HG03175 (cell line): ENCODE results near the gene CLPTM1L.
"Not testable (repeated sequence)": the region's sequence is repeated elsewhere in the genome, so short reads cannot be mapped to it uniquely, and the experiment has no call there.

Experiments
- ATAC-seq: cut with Tn5 transposase; IDR thresholded peaks from one replicate; pipeline ENCODE4 v1.9.1; 2021; ENCODE audit warnings: mild to moderate bottlenecking, moderate library complexity; ENCODE audit not compliant: unreplicated experiment

CLPTM1L gene

DNA sequence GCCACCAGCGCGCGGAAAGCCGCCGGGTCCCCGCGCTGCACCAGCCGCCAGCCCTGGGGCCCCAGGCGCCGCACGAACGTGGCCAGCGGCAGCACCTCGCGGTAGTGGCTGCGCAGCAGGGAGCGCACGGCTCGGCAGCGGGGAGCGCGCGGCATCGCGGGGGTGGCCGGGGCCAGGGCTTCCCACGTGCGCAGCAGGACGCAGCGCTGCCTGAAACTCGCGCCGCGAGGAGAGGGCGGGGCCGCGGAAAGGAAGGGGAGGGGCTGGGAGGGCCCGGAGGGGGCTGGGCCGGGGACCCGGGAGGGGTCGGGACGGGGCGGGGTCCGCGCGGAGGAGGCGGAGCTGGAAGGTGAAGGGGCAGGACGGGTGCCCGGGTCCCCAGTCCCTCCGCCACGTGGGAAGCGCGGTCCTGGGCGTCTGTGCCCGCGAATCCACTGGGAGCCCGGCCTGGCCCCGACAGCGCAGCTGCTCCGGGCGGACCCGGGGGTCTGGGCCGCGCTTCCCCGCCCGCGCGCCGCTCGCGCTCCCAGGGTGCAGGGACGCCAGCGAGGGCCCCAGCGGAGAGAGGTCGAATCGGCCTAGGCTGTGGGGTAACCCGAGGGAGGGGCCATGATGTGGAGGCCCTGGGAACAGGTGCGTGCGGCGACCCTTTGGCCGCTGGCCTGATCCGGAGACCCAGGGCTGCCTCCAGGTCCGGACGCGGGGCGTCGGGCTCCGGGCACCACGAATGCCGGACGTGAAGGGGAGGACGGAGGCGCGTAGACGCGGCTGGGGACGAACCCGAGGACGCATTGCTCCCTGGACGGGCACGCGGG, 49.9 kb downstream of the CLPTM1L start, which contains the start of gene TERT:
Gene TERT (minus strand): TSS at position 234 of the 815 bp plus-strand sequence. CDS start 79 bp downstream, at position 155.
- no peak for ATAC-seq

- ATAC-seq = no peak
Observed at GRCh38 chr5:1294206-1294834, 50.6 kb downstream of the CLPTM1L start.

GRCh38 chr5:1293416-1294205, 51.3 kb downstream of the CLPTM1L start:
- ATAC-seq = no peak

DNA sequence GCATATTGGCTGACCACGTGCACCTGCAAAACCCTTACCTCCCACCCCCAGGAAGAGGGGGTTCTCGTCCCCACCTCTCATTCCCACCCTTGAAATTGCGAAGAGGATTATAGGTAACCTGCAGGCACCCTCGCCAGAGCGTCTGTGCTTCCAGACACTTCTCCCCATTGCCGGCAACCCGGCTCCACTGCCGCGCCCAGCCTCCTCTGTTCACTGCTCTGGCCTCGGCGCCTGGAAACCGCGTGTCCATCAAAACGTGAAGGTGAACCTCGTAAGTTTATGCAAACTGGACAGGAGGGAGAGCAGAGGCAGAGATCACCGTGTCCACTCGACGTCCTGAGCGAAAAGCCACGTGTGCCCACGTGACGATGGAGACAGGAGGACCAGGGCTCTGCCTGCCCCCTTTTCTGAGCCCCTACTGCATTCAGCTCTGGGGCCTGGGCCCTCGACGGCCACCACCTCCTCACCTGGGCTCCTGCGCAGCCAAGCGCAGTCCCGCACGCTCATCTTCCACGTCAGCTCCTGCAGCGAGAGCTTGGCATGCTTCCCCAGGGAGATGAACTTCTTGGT, 52.0 kb downstream of the CLPTM1L start:
- no peak for ATAC-seq

- ATAC-seq = no peak
Observed at GRCh38 chr5:1292139-1292538, 52.8 kb downstream of the CLPTM1L start.

GRCh38 chr5:1291611-1292080, 53.3 kb downstream of the CLPTM1L start:
- no peak for ATAC-seq

- ATAC-seq = not testable (repeated sequence)
Observed at GRCh38 chr5:1290956-1291355, 53.9 kb downstream of the CLPTM1L start.

DNA sequence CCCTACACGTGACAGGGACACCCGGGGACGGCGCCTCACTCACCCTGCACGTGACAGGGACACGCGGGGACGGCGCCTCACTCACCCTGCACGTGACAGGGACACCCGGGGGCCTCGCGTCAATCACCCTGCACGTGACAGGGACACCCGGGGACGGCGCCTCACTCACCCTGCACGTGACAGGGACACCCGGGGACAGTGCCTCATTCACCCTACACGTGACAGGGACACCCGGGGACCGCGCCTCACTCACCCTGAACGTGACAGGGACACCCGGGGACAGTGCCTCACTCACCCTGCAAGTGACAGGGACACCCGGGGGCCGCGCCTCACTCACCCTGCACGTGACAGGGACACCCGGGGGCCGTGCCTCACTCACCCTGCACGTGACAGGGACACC, 55.3 kb downstream of the CLPTM1L start:
- not testable (repeated sequence) for ATAC-seq

- no peak for ATAC-seq
Observed at GRCh38 chr5:1288439-1289335, 56.2 kb downstream of the CLPTM1L start.

DNA sequence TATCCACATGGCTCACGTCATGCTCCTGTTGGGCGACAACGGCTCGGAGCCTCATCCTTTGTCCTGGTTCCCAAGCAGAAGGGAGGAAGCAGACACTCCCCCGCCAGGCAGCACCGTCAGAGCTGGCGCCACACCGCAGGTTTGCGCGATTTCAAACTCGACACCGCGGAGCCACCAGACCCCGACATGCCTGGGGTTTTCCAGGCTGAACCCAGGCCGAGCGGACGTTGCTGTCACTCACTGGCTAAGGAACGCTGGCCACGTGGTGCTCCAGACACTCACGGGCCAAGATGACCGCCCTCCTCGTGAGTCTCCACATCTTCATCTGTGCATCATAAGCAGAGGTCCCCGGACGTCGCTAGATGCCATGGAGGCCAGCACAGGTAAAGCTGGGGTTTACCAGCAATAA, 59.0 kb downstream of the CLPTM1L start:
- ATAC-seq = no peak

GRCh38 chr5:1285141-1285540, 59.8 kb downstream of the CLPTM1L start:
- ATAC-seq = no peak

DNA sequence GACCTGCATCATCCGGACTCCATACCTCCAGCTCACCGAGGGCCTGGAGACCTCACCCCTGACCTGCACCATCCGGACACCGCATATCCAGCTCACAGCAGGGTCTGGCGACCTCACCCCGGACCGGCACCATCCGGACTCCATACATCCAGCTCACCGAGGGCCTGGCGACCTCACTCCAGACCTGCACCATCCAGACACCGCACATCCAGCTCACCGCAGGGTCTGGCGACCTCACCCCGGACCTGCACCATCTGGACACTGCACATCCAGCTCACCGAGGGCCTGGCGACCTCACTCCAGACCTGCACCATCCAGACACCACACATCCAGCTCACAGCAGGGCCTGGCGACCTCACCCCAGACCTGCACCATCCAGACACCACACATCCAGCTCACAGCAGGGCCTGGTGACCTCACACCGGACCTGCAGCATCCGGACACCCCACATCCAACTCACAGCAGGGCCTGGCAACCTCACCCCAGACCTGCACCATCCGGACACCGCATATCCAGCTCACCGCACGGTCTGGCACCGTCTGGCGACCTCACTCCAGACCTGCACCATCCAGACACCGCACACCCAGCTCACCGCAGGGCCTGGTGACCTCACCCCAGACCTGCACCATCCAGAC, 60.4 kb downstream of the CLPTM1L start:
- not testable (repeated sequence) for ATAC-seq

- not testable (repeated sequence) for ATAC-seq
Observed at GRCh38 chr5:1283729-1284041, 61.2 kb downstream of the CLPTM1L start.

- ATAC-seq = not testable (repeated sequence)
Observed at GRCh38 chr5:1282993-1283728, 61.7 kb downstream of the CLPTM1L start.

DNA sequence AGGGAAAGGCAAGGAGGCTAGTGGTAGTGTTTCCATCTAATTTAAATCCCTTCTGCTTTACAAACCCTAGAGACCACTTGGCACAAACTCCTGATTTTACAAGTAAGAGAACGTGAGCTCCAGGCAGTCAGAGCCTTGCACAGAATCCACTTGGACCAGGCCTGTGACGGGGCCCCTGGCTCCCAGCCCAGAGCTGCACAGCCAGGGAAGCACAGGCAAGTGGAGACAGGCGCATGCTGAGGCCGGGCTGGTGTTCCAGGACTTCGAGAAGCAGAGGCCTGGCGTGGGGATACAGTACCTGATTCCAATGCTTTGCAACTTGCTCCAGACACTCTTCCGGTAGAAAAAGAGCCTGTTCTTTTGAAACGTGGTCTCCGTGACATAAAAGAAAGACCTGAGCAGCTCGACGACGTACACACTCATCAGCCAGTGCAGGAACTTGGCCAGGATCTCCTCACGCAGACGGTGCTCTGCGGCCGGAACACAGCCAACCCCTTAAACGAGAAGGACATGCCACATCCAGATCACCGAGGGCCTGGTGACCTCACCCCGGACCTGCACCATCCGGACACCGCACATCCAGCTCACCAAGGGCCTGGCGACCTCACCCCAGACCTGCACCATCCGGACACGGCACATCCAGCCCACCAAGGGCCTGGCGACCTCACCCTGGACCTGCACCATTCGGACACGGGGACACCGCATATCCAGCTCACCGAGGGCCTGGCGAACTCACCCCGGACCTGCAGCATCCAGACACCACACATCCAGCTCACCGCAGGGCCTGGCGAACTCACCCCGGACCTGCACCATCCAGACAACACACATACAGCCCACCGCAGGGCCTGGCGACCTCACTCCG, 62.5 kb downstream of the CLPTM1L start:
- no peak for ATAC-seq

GRCh38 chr5:1281038-1281882, 63.6 kb downstream of the CLPTM1L start:
- ATAC-seq = no peak
